B cell (primary cell): ENCODE data around the gene EHBP1.

Experiments
- CTCF ChIP-seq: fragments of 200-600 bp; IDR thresholded peaks from one replicate; pipeline ENCODE4 v1.8.0; 2022; ENCODE audit warnings: antibody characterized with exemption, mild to moderate bottlenecking
- EZH2 ChIP-seq: IDR thresholded peaks from 2 replicates; pipeline ENCODE4 v1.6.1; 2012; ENCODE audit warnings: borderline replicate concordance, low read depth, mild to moderate bottlenecking, moderate library complexity, low read length; ENCODE audit not compliant: insufficient read depth, poor library complexity, severe bottlenecking

GRCh38 chr2:62713837-62714236 is 8.3 kb downstream of the EHBP1 start:
- no peak for TF ChIP-seq CTCF
- no peak for TF ChIP-seq EZH2
